LNCAP (cell line): ENCODE results near the gene SPINK5.

Source experiments
- CTCF ChIP-seq: fragments of 450-650 bp; IDR thresholded peaks from 2 replicates; pipeline ENCODE4 v1.5.1; 2017; ENCODE audit warnings: mild to moderate bottlenecking

Gene SPINK5, protein sequence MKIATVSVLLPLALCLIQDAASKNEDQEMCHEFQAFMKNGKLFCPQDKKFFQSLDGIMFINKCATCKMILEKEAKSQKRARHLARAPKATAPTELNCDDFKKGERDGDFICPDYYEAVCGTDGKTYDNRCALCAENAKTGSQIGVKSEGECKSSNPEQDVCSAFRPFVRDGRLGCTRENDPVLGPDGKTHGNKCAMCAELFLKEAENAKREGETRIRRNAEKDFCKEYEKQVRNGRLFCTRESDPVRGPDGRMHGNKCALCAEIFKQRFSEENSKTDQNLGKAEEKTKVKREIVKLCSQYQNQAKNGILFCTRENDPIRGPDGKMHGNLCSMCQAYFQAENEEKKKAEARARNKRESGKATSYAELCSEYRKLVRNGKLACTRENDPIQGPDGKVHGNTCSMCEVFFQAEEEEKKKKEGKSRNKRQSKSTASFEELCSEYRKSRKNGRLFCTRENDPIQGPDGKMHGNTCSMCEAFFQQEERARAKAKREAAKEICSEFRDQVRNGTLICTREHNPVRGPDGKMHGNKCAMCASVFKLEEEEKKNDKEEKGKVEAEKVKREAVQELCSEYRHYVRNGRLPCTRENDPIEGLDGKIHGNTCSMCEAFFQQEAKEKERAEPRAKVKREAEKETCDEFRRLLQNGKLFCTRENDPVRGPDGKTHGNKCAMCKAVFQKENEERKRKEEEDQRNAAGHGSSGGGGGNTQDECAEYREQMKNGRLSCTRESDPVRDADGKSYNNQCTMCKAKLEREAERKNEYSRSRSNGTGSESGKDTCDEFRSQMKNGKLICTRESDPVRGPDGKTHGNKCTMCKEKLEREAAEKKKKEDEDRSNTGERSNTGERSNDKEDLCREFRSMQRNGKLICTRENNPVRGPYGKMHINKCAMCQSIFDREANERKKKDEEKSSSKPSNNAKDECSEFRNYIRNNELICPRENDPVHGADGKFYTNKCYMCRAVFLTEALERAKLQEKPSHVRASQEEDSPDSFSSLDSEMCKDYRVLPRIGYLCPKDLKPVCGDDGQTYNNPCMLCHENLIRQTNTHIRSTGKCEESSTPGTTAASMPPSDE

DNA sequence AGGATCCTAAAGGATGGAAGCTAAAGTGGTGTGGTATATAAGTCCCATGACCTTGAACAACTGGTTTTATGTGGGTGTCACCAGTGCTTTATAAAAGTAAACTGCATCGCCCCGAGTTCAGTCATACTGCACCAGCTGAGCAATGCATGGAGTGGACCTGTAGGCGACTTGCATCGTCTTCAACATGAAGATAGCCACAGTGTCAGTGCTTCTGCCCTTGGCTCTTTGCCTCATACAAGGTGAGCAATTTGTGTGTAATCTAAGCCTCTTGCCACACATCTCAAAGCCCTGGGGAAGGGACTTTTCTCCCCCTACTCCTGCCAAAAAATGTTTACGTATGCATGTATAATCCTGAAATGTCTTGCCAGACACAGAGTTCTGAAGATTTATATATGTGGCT, at the start of gene SPINK5:
TSS of gene SPINK5 (plus strand) at position 120 of the 400 bp plus-strand sequence. CDS start at position 185, 65 bp downstream.
- TF ChIP-seq CTCF, result no peak

DNA sequence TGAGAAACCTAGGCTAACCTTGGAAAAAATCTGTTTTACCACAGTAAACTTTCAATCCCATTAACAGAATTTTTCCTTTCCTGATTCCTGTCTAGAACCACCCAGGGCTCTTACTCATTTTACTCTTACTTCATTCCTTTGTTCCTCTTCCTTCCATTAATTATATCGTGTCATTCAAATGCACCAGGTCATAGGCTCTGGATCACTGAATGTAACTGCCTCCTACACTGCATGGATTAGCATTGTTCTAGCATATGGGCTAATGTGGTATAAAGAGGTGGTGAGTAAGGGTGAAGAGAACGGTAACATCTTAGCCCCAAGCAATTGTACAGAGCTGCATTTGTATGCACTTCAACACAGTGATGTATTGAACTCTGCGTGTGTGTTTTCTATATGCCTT, 49.5 kb upstream of the SPINK5 start:
- TF ChIP-seq CTCF, result no peak

GRCh38 chr5:148020257-148020988, 43.4 kb upstream of the SPINK5 start:
- TF ChIP-seq CTCF, result no peak

GRCh38 chr5:148027505-148027904, 36.3 kb upstream of the SPINK5 start:
- TF ChIP-seq CTCF, result no peak

DNA sequence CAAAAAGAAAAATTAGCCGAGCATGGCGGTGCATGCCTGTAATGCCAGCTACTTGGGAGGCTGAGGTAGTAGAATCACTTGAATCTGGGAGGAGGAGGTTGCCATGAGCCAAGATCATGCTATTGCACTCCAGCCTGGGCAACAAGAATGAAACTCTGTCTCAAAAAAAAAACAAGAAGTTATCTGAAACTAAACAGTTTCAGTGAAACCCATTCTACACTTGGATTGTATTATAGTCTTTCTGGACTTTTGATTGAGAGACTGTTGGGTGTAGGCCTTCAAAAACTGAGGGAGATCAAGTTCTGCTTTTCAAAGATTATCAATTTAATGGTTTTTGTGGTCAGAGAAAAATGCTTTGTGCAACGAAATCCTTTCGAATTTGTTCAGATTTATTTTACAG, 34.6 kb upstream of the SPINK5 start:
- no peak for TF ChIP-seq CTCF

- no peak for TF ChIP-seq CTCF
Observed at GRCh38 chr5:148033134-148033533, 30.6 kb upstream of the SPINK5 start.

DNA sequence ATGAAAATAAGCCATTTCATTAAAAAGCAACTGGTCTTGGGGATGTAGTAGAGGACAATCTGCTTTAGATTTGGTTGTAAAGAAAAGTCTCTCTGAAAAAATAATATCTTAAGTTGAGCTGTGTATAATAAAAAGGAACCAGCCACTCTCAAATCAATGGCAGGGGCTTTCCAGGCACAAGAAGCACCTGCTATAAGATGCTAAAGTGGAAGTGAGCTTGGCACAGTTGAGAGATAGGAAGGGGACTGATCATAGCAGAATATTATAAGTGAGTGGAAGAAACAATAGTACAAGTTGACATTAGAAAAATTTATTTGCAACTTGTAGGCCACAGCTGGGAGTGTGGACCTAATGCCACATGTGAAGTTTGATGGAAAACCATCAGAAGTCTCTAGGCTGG, 28.1 kb upstream of the SPINK5 start:
- no peak for TF ChIP-seq CTCF
